Vagina (tissue), 2 donors: ENCODE data around the gene CCT6A. TPM values are rescaled to one million over a fixed set of nuclear protein-coding genes. Genes with fewer than 3 reads are reported as not detected.
"Not testable (repeated sequence)": the region's sequence is repeated elsewhere in the genome, so short reads cannot be mapped to it uniquely, and the experiment has no call there.

Experiments used
- DNase-seq, 2 donors: peaks; one replicate each; pipeline ENCODE4 v3.0.0-alpha.2; 2017; ENCODE audit errors: extremely low spot score in 2 of 2
- H3K27ac ChIP-seq: fragments of 200-600 bp; sonication (generic); one replicate; pipeline ENCODE4 v1.5.1; 2019
- H3K27me3 ChIP-seq: fragments of 200-600 bp; sonication (generic); one replicate; pipeline ENCODE4 v1.5.1; 2019
- H3K36me3 ChIP-seq, 2 donors: fragments of 200-600 bp; sonication (generic); one replicate each; pipeline ENCODE4 v1.5.1; 2017 to 2019
- H3K4me1 ChIP-seq: fragments of 200-600 bp; sonication (generic); one replicate; pipeline ENCODE4 v1.5.1; 2019
- H3K4me3 ChIP-seq, 2 donors: fragments of 200-600 bp; sonication (generic); 1 replicate in 1 of 2; 2 replicates in 1 of 2; pipeline ENCODE4 v1.5.1; 2016 to 2019
- H3K9me3 ChIP-seq: fragments of 200-600 bp; sonication (generic); one replicate; pipeline ENCODE4 v1.5.1; 2019
- CTCF ChIP-seq, 3 experiments: fragments of 450-650 bp in 2 of 3; fragments of 200-600 bp in 1 of 3; sonication (generic) in 1 of 3; IDR thresholded peaks; one replicate each; pipeline ENCODE4 v1.5.1; 2017 to 2019; ENCODE audit warnings: antibody characterized with exemption in 3 of 3, mild to moderate bottlenecking in 2 of 3, moderate library complexity in 2 of 3
- POLR2A ChIP-seq, 2 donors: fragments of 450-650 bp; IDR thresholded peaks; one replicate each; pipeline ENCODE4 v1.6.1; 2017; ENCODE audit warnings: antibody characterized with exemption in 2 of 2, mild to moderate bottlenecking in 2 of 2, moderate library complexity in 2 of 2
- POLR2AphosphoS5 ChIP-seq, 2 donors: sonication (generic); formaldehyde crosslinking; IDR thresholded peaks; one replicate each; pipeline ENCODE4 v1.9.0; 2017; ENCODE audit warnings: antibody characterized with exemption in 2 of 2, mild to moderate bottlenecking in 2 of 2, low read depth in 1 of 2; ENCODE audit not compliant: insufficient read depth in 1 of 2
- intact Hi-C: fragments of 100-400 bp; cut with DNase I; formaldehyde crosslinking; loops from one replicate; pipeline ENCODE4 v1.15.1; 2023
- total RNA-seq: library from RNA; depleted of rRNA; stranded (reverse); fragments of >200 nt; gene quantifications from one replicate; pipeline ENCODE4 v1.2.3, GENCODE V29; 2016

Gene CCT6A
- total RNA-seq, 1 donor from 2014 or later: 82.0 TPM

- Histone ChIP-seq H3K27me3 (no peaks in the 10 kb centered on the region), H3K9me3 (no peaks in the 10 kb centered on the region), H3K36me3 (peaks cover 0 to 35% of the 10 kb centered on the region in 2 donors), H3K4me1 (peaks cover 6% of the 10 kb centered on the region), H3K27ac (peak within 1 kb of the TSS; percentile 93), H3K4me3 (peak within 1 kb of the TSS; percentile 91 to 93)
- TF ChIP-seq POLR2A (IDR thresholded peaks at IDR 0.05) (peak in 1 of 2 donors; percentile 93), POLR2AphosphoS5 (IDR thresholded peaks at IDR 0.05; ENCODE audit: insufficient read depth in 1 of 2, low read depth in 1 of 2) (peak; percentile 94 to 97), CTCF (IDR thresholded peaks at IDR 0.05) (peak in 1 of 3 experiments; percentile 17)
- intact Hi-C loops: no loop called here
- DNase-seq: peak in 1 of 2 donors; percentile 92
These were observed 12.5 kb downstream of the CCT6A start, which contains the start of gene SUMF2 for GRCh38 chr7:56063882-56064625. TSS of gene SUMF2 (plus strand) at chr7:56064286. CDS start at chr7:56064312, 26 bp downstream.

- intact Hi-C loops, H3K9me3 ChIP-seq, H3K4me1 ChIP-seq, DNase-seq, H3K27me3 ChIP-seq, H3K4me3 ChIP-seq, H3K27ac ChIP-seq: not testable (repeated sequence)
- H3K36me3 ChIP-seq: peaks cover 0 to 34% of the 10 kb centered on the region in 2 donors
These were observed 14.8 kb downstream of the CCT6A start for GRCh38 chr7:56066376-56066775.

GRCh38 chr7:56074371-56074791 is 22.8 kb downstream of the CCT6A start:
- intact Hi-C loops: loop anchor here (10.0 kb wide), 1 partner anchor 60 kb away; no protein-coding TSS in a partner anchor
- H3K36me3 ChIP-seq: peaks cover 0 to 45% of the 10 kb centered on the region in 2 donors
- H3K4me3 ChIP-seq: no peak overlapping the region
- peaks cover 12% of the 10 kb centered on the region for H3K4me1 ChIP-seq
- TF ChIP-seq CTCF (IDR thresholded peaks at IDR 0.05) (peak; percentile 75 to 87 (median 81)), POLR2A (IDR thresholded peaks at IDR 0.05) (no peak), POLR2AphosphoS5 (IDR thresholded peaks at IDR 0.05; ENCODE audit: insufficient read depth in 1 of 2, low read depth in 1 of 2) (peak in 1 of 2 donors; percentile 44)
- H3K27me3 ChIP-seq: no peaks in the 10 kb centered on the region
- DNase-seq: no peak
- no peaks in the 10 kb centered on the region for H3K9me3 ChIP-seq
- H3K27ac ChIP-seq: no peak overlapping the region

- H3K36me3 ChIP-seq: peaks cover 0 to 21% of the 10 kb centered on the region in 2 donors
- intact Hi-C loops: loop anchor here (10.0 kb wide), 1 partner anchor 63 kb away; no protein-coding TSS in a partner anchor
- DNase-seq: no peak
- H3K9me3 ChIP-seq: no peaks in the 10 kb centered on the region
- no peaks in the 10 kb centered on the region for H3K27me3 ChIP-seq
- H3K27ac ChIP-seq: no peak overlapping the region
- H3K4me3 ChIP-seq: no peak overlapping the region
- TF ChIP-seq POLR2A (IDR thresholded peaks at IDR 0.05): no peak
- no peak for TF ChIP-seq POLR2AphosphoS5 (IDR thresholded peaks at IDR 0.05; ENCODE audit: insufficient read depth in 1 of 2, low read depth in 1 of 2)
- no peak for TF ChIP-seq CTCF (IDR thresholded peaks at IDR 0.05)
- H3K4me1 ChIP-seq: peaks cover 26% of the 10 kb centered on the region
These were observed 26.1 kb downstream of the CCT6A start for GRCh38 chr7:56077681-56078080.

GRCh38 chr7:56078196-56078595 is 26.6 kb downstream of the CCT6A start:
- no peak for DNase-seq
- intact Hi-C loops: loop anchor here (10.0 kb wide), 1 partner anchor 63 kb away; no protein-coding TSS in a partner anchor
- TF ChIP-seq CTCF (IDR thresholded peaks at IDR 0.05) (no peak), POLR2AphosphoS5 (IDR thresholded peaks at IDR 0.05; ENCODE audit: insufficient read depth in 1 of 2, low read depth in 1 of 2) (no peak), POLR2A (IDR thresholded peaks at IDR 0.05) (no peak)
- H3K36me3 ChIP-seq: peaks cover 0 to 21% of the 10 kb centered on the region in 2 donors
- H3K27me3 ChIP-seq: no peaks in the 10 kb centered on the region
- no peak overlapping the region for H3K4me3 ChIP-seq
- peaks cover 26% of the 10 kb centered on the region for H3K4me1 ChIP-seq
- H3K9me3 ChIP-seq: no peaks in the 10 kb centered on the region
- no peak overlapping the region for H3K27ac ChIP-seq
